GM21390 (cell line): ENCODE results near the gene OR51G2.

Experiments used
- ATAC-seq: cut with Tn5 transposase; IDR thresholded peaks from one replicate; pipeline ENCODE4 v1.9.1; 2021; ENCODE audit not compliant: unreplicated experiment

OR51G2 gene

DNA sequence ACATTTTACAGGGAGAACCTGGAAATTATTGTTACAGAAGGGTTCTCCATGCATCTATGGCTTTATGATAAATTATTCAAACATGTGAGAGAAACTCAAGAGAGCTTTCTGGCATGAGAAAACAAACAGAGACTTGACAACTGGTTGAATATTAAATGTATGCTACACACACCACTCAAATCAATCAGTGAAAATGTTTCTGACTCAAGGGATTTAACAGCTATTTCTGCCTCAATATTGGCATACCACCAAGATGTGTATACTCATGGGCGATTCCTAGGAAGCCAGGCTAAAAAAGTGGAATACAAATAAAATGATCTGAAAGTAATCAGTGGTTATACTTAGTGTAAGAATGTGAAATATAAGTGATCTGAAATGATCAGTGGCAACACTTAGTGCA lies 53.3 kb downstream of the OR51G2 start:
- ATAC-seq: no peak

DNA sequence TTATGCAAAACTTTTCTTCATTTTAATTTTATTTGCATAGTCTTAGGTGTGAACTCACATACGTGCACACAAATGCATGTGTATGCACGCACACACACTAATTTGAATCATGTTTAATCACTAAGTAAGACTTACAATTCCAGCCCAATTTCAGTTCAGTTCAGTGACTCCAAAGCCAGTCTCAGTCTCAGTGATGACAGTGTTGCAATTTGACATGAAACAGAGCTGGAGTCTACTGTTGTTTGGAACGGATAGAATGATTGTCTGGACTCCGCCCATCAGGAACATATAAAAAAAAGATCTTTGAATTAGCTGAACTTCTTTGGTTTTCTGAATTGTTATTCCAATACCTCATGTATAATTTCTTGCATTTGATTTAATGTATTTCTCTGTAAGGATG lies 55.3 kb downstream of the OR51G2 start:
- ATAC-seq: no peak
